ENCODE results near the gene SNRPD3. TPM values are rescaled to one million over a fixed set of nuclear protein-coding genes. Genes with fewer than 3 reads are reported as not detected.

The SNRPD3 gene
- total and polyA plus RNA-seq, 9 of the 15 experiments (the other 6 are each of a cell fraction or from before 2014, with no cell fraction given), result 131 to 366 (median 274) TPM

GRCh38 chr22:24564376-24565058, 8.7 kb downstream of the SNRPD3 start:
- intact Hi-C loops (cut with micrococcal nuclease) (no loop called here), in situ Hi-C loops (cut with MboI) (no loop called here)
- 88% methylated on average over 2 of the region's 2 CpGs for WGBS (ENCODE audit: insufficient coverage, low coverage, missing lambda C conversion rate)
- H3K36me3 ChIP-seq (ENCODE audit: control insufficient read depth, insufficient read depth, low read length), result peaks cover 78% of the 10 kb centered on the region; the same call in 2 of the 3 replicates
- H3K27me3 ChIP-seq (ENCODE audit: control insufficient read depth in 2 of 2, insufficient read depth in 2 of 2, low read length in 2 of 2), result no peaks in the 10 kb centered on the region
- no peaks in the 10 kb centered on the region for H3K9me3 ChIP-seq (replicated peaks; ENCODE audit: control insufficient read depth, insufficient read depth, low read depth, low read length)
- no peak overlapping the region for H3K27ac ChIP-seq (ENCODE audit: extremely low read depth, low read depth, low read length)
- ChIA-PET CTCF (ENCODE audit: low intra/inter-chr PET ratio) (no interaction called here), POLR2A (interaction anchor here (0.8 to 0.9 kb wide), 2 partner anchors 9 to 27 kb away, joined by 3 read pairs; partner anchors contain the start of gene GUCD1)
- TF ChIP-seq MAFK (IDR thresholded peaks at IDR 0.05; ENCODE audit: low read length), result no peak
- TF ChIP-seq RAD21 (CRISPR knock-in tag; conservative IDR thresholded peaks at IDR 0.05 in 1 of 2, IDR thresholded peaks at IDR 0.05 in 1 of 2), result no peak
- no peak for TF ChIP-seq COPS2 (conservative IDR thresholded peaks at IDR 0.05)
- H3K4me1 ChIP-seq (replicated peaks in 1 of 2; ENCODE audit: control insufficient read depth in 2 of 2, insufficient read depth in 2 of 2, low read length in 2 of 2), result peaks cover 0 to 4% of the 10 kb centered on the region in 2 experiments; a peak in 3 of 5 replicates
- no TSS peak for BruUV-seq (replicated peaks)
- ATAC-seq (no peak), DNase-seq (ENCODE audit: extremely low read depth in 1 of 4, low spot score in 3 of 4) (no peak), FAIRE-seq (no peak)
- no peak overlapping the region for H3K4me2 ChIP-seq (ENCODE audit: insufficient read depth, low read length)
- peaks cover 81% of the 10 kb centered on the region for H3K79me2 ChIP-seq (ENCODE audit: control insufficient read depth, insufficient read depth, low read length)
- H4K20me1 ChIP-seq (replicated peaks; ENCODE audit: control insufficient read depth, insufficient read depth, low read length), result peaks cover 13% of the 10 kb centered on the region
- no peak overlapping the region for H3K4me3 ChIP-seq
- H3K9me1 ChIP-seq (ENCODE audit: control insufficient read depth, insufficient read depth, low read length), result no peaks in the 10 kb centered on the region
- H2AFZ ChIP-seq (ENCODE audit: low read depth, low read length), result no peak overlapping the region
- no peak overlapping the region for H3K9ac ChIP-seq (ENCODE audit: insufficient read depth in 1 of 2, low read depth in 2 of 2, low read length in 2 of 2)

- DNase-seq (ENCODE audit: extremely low read depth in 1 of 4, low spot score in 3 of 4) (no peak), FAIRE-seq (no peak), ATAC-seq (no peak)
- POLR2A ChIA-PET, result interaction anchor here (0.9 to 1.1 kb wide), 2 partner anchors 9 to 10 kb away, joined by 3 read pairs; partner anchors contain the start of gene GUCD1
- Histone ChIP-seq H3K9me3 (replicated peaks; ENCODE audit: control insufficient read depth, insufficient read depth, low read depth, low read length) (no peaks in the 10 kb centered on the region), H3K9me1 (ENCODE audit: control insufficient read depth, insufficient read depth, low read length) (no peaks in the 10 kb centered on the region), H3K4me3 (no peak overlapping the region), H4K20me1 (replicated peaks; ENCODE audit: control insufficient read depth, insufficient read depth, low read length) (peaks cover 13% of the 10 kb centered on the region), H3K9ac (ENCODE audit: insufficient read depth in 1 of 2, low read depth in 2 of 2, low read length in 2 of 2) (no peak overlapping the region), H3K4me1 (replicated peaks in 1 of 2; ENCODE audit: control insufficient read depth in 2 of 2, insufficient read depth in 2 of 2, low read length in 2 of 2) (peaks cover 0 to 4% of the 10 kb centered on the region in 2 experiments; a peak in 2 of 5 replicates), H2AFZ (ENCODE audit: low read depth, low read length) (no peak overlapping the region), H3K79me2 (ENCODE audit: control insufficient read depth, insufficient read depth, low read length) (peaks cover 76% of the 10 kb centered on the region), H3K27ac (ENCODE audit: extremely low read depth, low read depth, low read length) (no peak overlapping the region), H3K36me3 (ENCODE audit: control insufficient read depth, insufficient read depth, low read length) (peaks cover 80% of the 10 kb centered on the region; the same call in 2 of the 3 replicates), H3K27me3 (ENCODE audit: control insufficient read depth in 2 of 2, insufficient read depth in 2 of 2, low read length in 2 of 2) (no peaks in the 10 kb centered on the region), H3K4me2 (ENCODE audit: insufficient read depth, low read length) (no peak overlapping the region)
- in situ Hi-C loops (cut with MboI) (no loop called here), intact Hi-C loops (cut with micrococcal nuclease) (no loop called here)
- WGBS (ENCODE audit: insufficient coverage, low coverage, missing lambda C conversion rate), result 92% methylated on average over 2 of the region's 2 CpGs
- BruUV-seq (replicated peaks), result no TSS peak
- CTCF ChIA-PET (ENCODE audit: low intra/inter-chr PET ratio), result no interaction called here
- TF ChIP-seq TRIM28 (IDR thresholded peaks at IDR 0.05), result no peak
- TF ChIP-seq SLC30A9 (CRISPR knock-in tag; IDR thresholded peaks at IDR 0.05), result no peak
- TF ChIP-seq CREB5 (CRISPR knock-in tag; IDR thresholded peaks at IDR 0.05), result no peak
- TF ChIP-seq ETV5 (CRISPR knock-in tag; IDR thresholded peaks at IDR 0.05; ENCODE audit: low read depth), result no peak
- no peak for TF ChIP-seq ZNF507 (tag; conservative IDR thresholded peaks at IDR 0.05)
- no peak for TF ChIP-seq BCOR (IDR thresholded peaks at IDR 0.05)
- TF ChIP-seq YBX1 (IDR thresholded peaks at IDR 0.05), result no peak
- TF ChIP-seq HDAC1 (IDR thresholded peaks at IDR 0.05), result no peak
These were observed 9.3 kb downstream of the SNRPD3 start for GRCh38 chr22:24565077-24565476.
